Liver (tissue), 9 donors: ENCODE measurements around the gene FUOM. TPM values are rescaled to one million over a fixed set of nuclear protein-coding genes. Genes with fewer than 3 reads are reported as not detected.
"Not testable (repeated sequence)": the region's sequence is repeated elsewhere in the genome, so short reads cannot be mapped to it uniquely, and the experiment has no call there.

ENCODE experiments used
- DNase-seq: peaks from one replicate; pipeline ENCODE4 v3.0.0-alpha.2; 2017; ENCODE audit warnings: low spot score
- H3K27ac ChIP-seq, 2 donors: one replicate each; pipeline ENCODE4 v1.7.0; 2013; ENCODE audit warnings: inconsistent platforms in 2 of 2, low read length in 2 of 2, control low read depth in 1 of 2, low read depth in 1 of 2, mild to moderate bottlenecking in 1 of 2
- H3K27me3 ChIP-seq, 4 donors: one replicate each; pipeline versions ENCODE4 v1.6.1 to v1.7.0; 2013; ENCODE audit warnings: low read length in 3 of 4, inconsistent platforms in 1 of 4, mild to moderate bottlenecking in 1 of 4, moderate library complexity in 1 of 4; ENCODE audit not compliant: control insufficient read depth in 4 of 4, insufficient read depth in 4 of 4
- H3K36me3 ChIP-seq, 4 donors: one replicate each; pipeline versions ENCODE4 v1.6.1 to v1.7.0; 2013; ENCODE audit warnings: low read length in 3 of 4, mild to moderate bottlenecking in 3 of 4, low read depth in 1 of 4, moderate library complexity in 1 of 4; ENCODE audit not compliant: control insufficient read depth in 4 of 4, insufficient read depth in 3 of 4
- H3K4me1 ChIP-seq, 4 donors: one replicate each; pipeline versions ENCODE4 v1.6.1 to v1.7.0; 2013; ENCODE audit warnings: low read length in 3 of 4, mild to moderate bottlenecking in 3 of 4, moderate library complexity in 1 of 4; ENCODE audit not compliant: control insufficient read depth in 4 of 4, insufficient read depth in 4 of 4
- H3K4me3 ChIP-seq, 3 donors: one replicate each; pipeline versions ENCODE4 v1.6.1 to v1.7.0; 2013; ENCODE audit warnings: low read length in 3 of 3, control low read depth in 1 of 3, low read depth in 1 of 3, mild to moderate bottlenecking in 1 of 3
- H3K9ac ChIP-seq, 2 donors: one replicate each; pipeline ENCODE4 v1.7.0; 2013; ENCODE audit warnings: low read length in 2 of 2, mild to moderate bottlenecking in 2 of 2, moderate library complexity in 2 of 2, control low read depth in 1 of 2, low read depth in 1 of 2
- H3K9me3 ChIP-seq, 4 donors: one replicate each; pipeline versions ENCODE4 v1.6.1 to v1.7.0; 2013; ENCODE audit warnings: low read length in 3 of 4; ENCODE audit not compliant: control insufficient read depth in 4 of 4
- FOXA1 ChIP-seq: IDR thresholded peaks from 2 replicates; pipeline ENCODE4 v1.6.1; 2016; ENCODE audit warnings: antibody characterized with exemption
- GABPA ChIP-seq, 2 donors: IDR thresholded peaks in 1 of 2; conservative IDR thresholded peaks in 1 of 2; 2 replicates each; pipeline ENCODE4 v1.6.1; 2016; ENCODE audit warnings: antibody characterized with exemption in 2 of 2, mild to moderate bottlenecking in 1 of 2, moderate library complexity in 1 of 2
- HNF4A ChIP-seq, 2 donors: conservative IDR thresholded peaks; 2 replicates each; pipeline ENCODE4 v1.6.1; 2016; ENCODE audit warnings: antibody characterized with exemption in 2 of 2, mild to moderate bottlenecking in 2 of 2
- HNF4G ChIP-seq: IDR thresholded peaks from 2 replicates; pipeline ENCODE4 v1.6.1; 2016; ENCODE audit warnings: antibody characterized with exemption
- JUND ChIP-seq, 2 donors: IDR thresholded peaks; 2 replicates each; pipeline ENCODE4 v1.6.1; 2016; ENCODE audit warnings: antibody characterized with exemption in 2 of 2
- NR2F2 ChIP-seq: IDR thresholded peaks from 2 replicates; pipeline ENCODE4 v1.6.1; 2016; ENCODE audit warnings: antibody characterized with exemption
- RXRA ChIP-seq, 2 donors: IDR thresholded peaks; 2 replicates each; pipeline ENCODE4 v1.6.1; 2017 to 2018; ENCODE audit warnings: antibody characterized with exemption in 2 of 2, mild to moderate bottlenecking in 1 of 2
- WGBS: extraction: QIAGEN DNeasy Blood & Tissue Kit; methylation state at CpG from one replicate; pipeline ENCODE4 v1.1.7; 2013; 5-methylcytosine and 5-hydroxymethylcytosine counted together
- polyA plus RNA-seq, 2 donors: library from polyadenylated mRNA; stranded (reverse) in 1 of 2; unstranded in 1 of 2; fragments of 200-250 nt in 1 of 2; fragments of >200 nt in 1 of 2; fragmentation: Nextera tagmentation in 1 of 2; extraction: Ambion mirVana in 1 of 2; gene quantifications; one replicate each; pipeline versions ENCODE4 v1.2.1 to v1.2.3, GENCODE V29; 2013 to 2015
- total RNA-seq, 2 donors: library from RNA; depleted of rRNA; stranded (reverse); fragments of >200 nt; gene quantifications; one replicate each; pipeline ENCODE4 v1.2.3, GENCODE V29; 2014
- TF ChIP-seq, protein P1 (sequence below): IDR thresholded peaks from 2 replicates; pipeline ENCODE4 v1.6.1; 2016; ENCODE audit warnings: antibody characterized with exemption
- donor health status: healthy.
- donor health status: healthy.
- donor health status: healthy.
- donor health status: healthy.
- donor health status: healthy.

FUOM gene
- total and polyA plus RNA-seq, 4 donors = 24.3 to 194 (median 96.0) TPM

DNA sequence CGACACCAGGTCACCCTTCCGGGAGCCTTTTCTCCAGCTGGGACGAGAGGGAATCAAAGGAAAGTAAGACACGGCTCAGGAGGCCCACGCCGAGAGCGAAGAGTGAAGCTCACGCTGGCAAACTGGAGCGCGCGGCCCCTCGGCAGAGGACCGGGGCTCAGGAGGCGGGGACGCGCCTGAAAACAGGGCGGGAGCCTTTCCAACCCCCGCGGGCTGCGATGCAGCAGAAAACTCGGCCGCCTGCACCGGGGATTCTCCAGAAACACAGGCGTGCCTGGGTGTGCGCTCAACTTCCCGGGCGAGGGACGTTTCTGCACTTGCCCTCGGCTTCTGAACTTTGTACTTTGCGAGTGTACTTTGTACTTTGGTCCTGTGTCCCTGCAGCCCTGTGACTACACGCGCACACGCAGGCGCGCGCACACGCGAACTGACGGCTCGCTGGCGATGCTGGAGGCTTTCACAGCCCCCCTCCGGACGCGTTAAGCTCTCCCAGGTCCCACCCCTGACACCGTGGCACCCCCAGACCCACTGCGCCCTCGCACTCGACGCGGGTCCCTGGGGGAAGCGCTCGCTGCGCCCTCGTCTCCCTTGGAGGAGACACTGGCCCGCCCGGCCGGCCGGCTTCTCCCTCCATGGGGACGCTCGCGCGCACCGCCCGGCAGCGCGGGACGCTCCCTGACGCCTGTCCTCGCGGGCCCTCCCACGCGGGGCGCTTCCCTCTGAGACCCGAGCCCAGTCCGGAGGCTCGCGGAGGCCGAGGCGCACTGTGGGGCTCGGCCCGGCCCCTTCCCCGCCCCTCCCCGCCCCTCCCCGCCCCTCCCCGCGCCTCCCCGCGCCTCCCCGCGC, 20.7 kb upstream of the FUOM start (continued):
- TF ChIP-seq, protein P1, sequence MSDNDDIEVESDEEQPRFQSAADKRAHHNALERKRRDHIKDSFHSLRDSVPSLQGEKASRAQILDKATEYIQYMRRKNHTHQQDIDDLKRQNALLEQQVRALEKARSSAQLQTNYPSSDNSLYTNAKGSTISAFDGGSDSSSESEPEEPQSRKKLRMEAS = peak; percentile 65
- no peak for TF ChIP-seq FOXA1

DNA sequence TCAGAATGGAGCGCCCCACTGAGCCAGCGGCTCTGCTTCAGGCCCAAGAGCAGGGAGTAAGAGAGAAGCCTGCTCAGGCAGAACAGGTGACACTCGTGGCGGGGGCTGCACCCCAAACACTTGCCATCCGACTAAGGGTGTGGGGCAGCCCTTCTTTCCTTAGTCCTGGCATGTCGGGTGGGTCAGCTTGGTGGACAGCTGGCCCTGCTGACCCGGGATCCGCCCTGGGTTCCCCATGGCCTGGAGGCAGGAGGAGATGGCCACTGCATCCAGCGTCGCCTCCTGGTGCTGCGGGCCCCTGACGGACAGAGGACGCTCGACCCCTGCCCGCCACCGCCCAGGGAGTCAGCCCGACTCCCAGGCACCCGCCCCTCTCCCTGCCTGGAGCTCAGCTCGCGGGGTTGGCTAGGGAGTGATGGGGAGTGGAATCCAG, 20.0 kb upstream of the FUOM start:
- 46% methylated on average over 20 of the region's 20 CpGs for WGBS
- peaks cover 12 to 54% (median 30%) of the 10 kb centered on the region in 4 donors for H3K4me1 ChIP-seq
- H3K27ac ChIP-seq = peak overlapping the region; percentile 65 to 94
- H3K4me3 ChIP-seq = peak overlapping the region; percentile 58 to 70 (median 63)
- DNase-seq = no peak
- peak overlapping the region; percentile 53 to 61 for H3K9ac ChIP-seq
- H3K36me3 ChIP-seq = peaks cover 0 to 6% (median 0%) of the 10 kb centered on the region in 4 donors
- H3K27me3 ChIP-seq = no peaks in the 10 kb centered on the region
- TF ChIP-seq, protein P1 = no peak
- TF ChIP-seq RXRA (IDR thresholded peaks at IDR 0.05) = no peak
- H3K9me3 ChIP-seq = no peaks in the 10 kb centered on the region

DNA sequence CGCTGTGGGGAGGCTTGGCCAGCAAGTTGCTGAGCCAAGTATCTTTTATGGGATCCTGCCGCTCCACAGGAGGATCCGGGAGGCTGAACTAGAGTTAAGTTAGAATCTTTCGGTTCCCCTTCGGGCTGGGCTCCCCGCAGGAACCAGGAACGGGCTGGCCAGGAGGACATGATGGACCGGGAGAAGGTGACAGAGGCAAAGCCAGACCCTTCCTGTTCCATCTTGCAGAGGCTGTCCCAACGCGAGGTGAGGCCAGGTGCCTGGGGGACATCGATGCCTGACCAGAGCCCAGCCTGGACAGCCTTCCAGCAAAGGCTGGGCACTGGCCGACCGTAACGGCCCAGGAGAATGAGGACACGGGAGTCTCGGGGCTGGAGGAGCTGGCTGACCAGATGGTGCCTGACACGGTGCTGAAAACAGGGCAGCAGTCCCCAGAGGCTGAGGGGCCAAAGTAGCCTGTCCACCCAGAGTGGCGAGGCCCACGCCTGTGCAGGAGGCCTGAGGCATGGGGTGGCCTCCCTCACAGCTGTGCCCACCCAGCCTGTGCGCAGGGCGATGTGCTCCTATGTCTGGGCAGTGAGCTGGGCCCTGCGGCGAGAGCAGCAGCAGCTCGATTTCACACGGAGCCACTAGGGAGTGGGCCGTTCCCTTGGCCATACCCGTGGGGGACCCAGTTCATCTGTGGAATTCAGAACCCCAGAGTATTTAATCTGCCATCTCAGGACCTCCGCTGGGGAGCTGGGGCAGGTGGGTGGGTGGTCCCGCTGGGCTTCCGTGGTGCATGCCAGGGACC, 19.4 kb upstream of the FUOM start:
- peak overlapping the region; percentile 55 to 94 for H3K27ac ChIP-seq
- TF ChIP-seq GABPA (IDR thresholded peaks at IDR 0.05 in 1 of 2, conservative IDR thresholded peaks at IDR 0.05 in 1 of 2) (no peak), HNF4A (conservative IDR thresholded peaks at IDR 0.05) (no peak), NR2F2 (no peak), JUND (IDR thresholded peaks at IDR 0.05) (no peak), HNF4G (no peak), FOXA1 (no peak)
- H3K27me3 ChIP-seq = no peaks in the 10 kb centered on the region
- peaks cover 0 to 5% (median 0%) of the 10 kb centered on the region in 4 donors for H3K36me3 ChIP-seq
- DNase-seq = no peak
- peak overlapping the region in 1 of 3 donors; percentile 63 for H3K4me3 ChIP-seq
- peaks cover 13 to 56% (median 33%) of the 10 kb centered on the region in 4 donors for H3K4me1 ChIP-seq
- H3K9me3 ChIP-seq = no peaks in the 10 kb centered on the region
- H3K9ac ChIP-seq = no peak overlapping the region
- 91% methylated on average over 30 of the region's 30 CpGs for WGBS

DNA sequence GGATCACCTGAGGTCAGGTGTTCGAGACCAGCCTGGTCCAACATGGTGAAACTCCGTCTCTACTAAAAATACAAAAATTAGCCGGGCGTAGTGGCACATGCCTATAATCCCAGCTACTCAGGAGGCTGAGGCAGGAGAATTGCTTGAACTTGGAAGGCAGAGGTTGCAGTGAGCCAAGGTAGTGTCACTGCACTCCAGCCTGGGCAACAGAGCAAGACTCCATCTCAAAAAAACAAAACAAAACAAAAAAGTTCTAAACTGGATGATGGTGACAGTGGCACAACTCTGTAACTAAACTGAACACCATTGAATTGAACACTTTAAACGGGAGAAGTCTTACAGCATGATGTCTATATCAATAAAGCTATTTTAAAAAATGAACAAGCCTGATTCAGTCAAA, 18.4 kb upstream of the FUOM start:
- peaks cover 20 to 64% (median 38%) of the 10 kb centered on the region in 4 donors for H3K4me1 ChIP-seq

More for the DNA sequence above, 18.4 kb upstream of the FUOM start:
- peak overlapping the region in 1 of 2 donors; percentile 28 for H3K27ac ChIP-seq
- not testable (repeated sequence) for H3K36me3 ChIP-seq, DNase-seq, H3K27me3 ChIP-seq, H3K9me3 ChIP-seq, H3K9ac ChIP-seq, H3K4me3 ChIP-seq
- 95% methylated on average over 5 of the region's 5 CpGs for WGBS
